Measurements from ENCODE around the gene SMIM35.
"Not testable (repeated sequence)": the region's sequence is repeated elsewhere in the genome, so short reads cannot be mapped to it uniquely, and the experiment has no call there.

SMIM35 gene

GRCh38 chr11:117978291-117978910 is 108.4 kb downstream of the SMIM35 start:
- DNase-seq, result not testable (repeated sequence)

GRCh38 chr11:117977612-117978264 is 109.0 kb downstream of the SMIM35 start:
- not testable (repeated sequence) for DNase-seq

- no peak for DNase-seq
Observed at GRCh38 chr11:117977029-117977428, 109.7 kb downstream of the SMIM35 start.

GRCh38 chr11:117976445-117976844 is 110.3 kb downstream of the SMIM35 start:
- no peak for DNase-seq

GRCh38 chr11:117973503-117973860 is 113.3 kb downstream of the SMIM35 start:
- DNase-seq, result no peak

- no peak for DNase-seq
Observed at GRCh38 chr11:117972629-117973502, 113.9 kb downstream of the SMIM35 start.

- DNase-seq, result no peak
Observed at GRCh38 chr11:117972044-117972443, 114.7 kb downstream of the SMIM35 start.

- DNase-seq, result no peak
Observed at GRCh38 chr11:117970400-117971024, 116.3 kb downstream of the SMIM35 start.

- DNase-seq, result no peak
Observed at GRCh38 chr11:117969160-117969991, 117.4 kb downstream of the SMIM35 start.

- DNase-seq, result no peak
Observed at GRCh38 chr11:117966908-117967307, 119.9 kb downstream of the SMIM35 start.

- no peak for DNase-seq
Observed at GRCh38 chr11:117962826-117963225, 123.9 kb downstream of the SMIM35 start.

GRCh38 chr11:117961896-117962295 is 124.9 kb downstream of the SMIM35 start:
- DNase-seq, result no peak

- DNase-seq, result no peak
Observed at GRCh38 chr11:117960406-117960805, 126.4 kb downstream of the SMIM35 start.

GRCh38 chr11:117959438-117960149 is 127.2 kb downstream of the SMIM35 start:
- no peak for DNase-seq

- no peak for DNase-seq
Observed at GRCh38 chr11:117958949-117959348, 127.8 kb downstream of the SMIM35 start.
